ENCODE data around the gene GFY.
"Not testable (repeated sequence)": the region's sequence is repeated elsewhere in the genome, so short reads cannot be mapped to it uniquely, and the experiment has no call there.

The GFY gene

DNA sequence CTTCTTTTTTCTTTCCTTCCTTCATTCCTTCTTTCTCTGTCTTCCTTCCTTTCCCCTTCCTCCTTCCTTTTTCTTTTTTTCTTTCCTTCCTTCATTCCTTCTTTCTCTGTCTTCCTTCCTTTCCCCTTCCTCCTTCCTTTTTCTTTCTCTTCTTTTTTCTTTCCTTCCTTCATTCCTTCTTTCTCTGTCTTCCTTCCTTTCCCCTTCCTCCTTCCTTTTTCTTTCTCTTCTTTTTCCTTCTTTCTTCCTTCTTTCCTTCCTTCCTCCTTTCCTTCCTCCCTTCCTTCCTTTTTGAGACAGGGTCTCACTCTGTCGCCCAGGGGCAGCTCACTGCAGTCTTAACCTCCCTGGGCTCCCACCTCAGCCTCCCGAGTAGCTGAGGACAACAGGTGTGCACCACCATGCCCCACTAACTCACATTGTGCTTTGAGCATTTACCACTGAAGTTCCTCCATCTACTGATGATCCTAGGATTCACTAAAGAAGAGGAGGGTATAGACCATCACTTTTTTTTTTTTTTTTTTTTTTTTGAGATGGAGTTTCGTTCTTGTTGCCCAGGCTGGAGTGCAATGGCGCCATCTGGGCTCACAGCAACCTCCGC lies 19.0 kb downstream of the GFY start:
- not testable (repeated sequence) for DNase-seq

DNA sequence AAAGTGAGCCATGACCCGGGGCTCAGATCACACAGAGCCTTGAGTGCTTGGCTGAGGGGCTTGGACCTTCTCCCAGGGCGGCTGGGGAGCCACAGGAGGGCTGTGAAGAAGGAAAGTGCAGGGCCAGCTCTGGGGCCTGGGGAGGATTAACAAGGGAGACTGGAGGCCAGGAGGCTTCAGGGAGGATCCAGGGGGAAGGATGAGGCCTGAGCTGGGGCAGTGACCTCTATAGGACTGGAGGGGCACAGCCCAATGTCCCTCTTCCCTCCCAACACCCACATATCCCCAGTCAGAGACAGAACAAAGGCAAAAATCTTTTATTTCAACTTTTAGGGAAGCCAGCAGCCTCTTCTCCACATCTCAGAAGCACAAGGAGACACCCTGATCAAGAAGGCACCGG lies 20.8 kb downstream of the GFY start:
- no peak for DNase-seq

DNA sequence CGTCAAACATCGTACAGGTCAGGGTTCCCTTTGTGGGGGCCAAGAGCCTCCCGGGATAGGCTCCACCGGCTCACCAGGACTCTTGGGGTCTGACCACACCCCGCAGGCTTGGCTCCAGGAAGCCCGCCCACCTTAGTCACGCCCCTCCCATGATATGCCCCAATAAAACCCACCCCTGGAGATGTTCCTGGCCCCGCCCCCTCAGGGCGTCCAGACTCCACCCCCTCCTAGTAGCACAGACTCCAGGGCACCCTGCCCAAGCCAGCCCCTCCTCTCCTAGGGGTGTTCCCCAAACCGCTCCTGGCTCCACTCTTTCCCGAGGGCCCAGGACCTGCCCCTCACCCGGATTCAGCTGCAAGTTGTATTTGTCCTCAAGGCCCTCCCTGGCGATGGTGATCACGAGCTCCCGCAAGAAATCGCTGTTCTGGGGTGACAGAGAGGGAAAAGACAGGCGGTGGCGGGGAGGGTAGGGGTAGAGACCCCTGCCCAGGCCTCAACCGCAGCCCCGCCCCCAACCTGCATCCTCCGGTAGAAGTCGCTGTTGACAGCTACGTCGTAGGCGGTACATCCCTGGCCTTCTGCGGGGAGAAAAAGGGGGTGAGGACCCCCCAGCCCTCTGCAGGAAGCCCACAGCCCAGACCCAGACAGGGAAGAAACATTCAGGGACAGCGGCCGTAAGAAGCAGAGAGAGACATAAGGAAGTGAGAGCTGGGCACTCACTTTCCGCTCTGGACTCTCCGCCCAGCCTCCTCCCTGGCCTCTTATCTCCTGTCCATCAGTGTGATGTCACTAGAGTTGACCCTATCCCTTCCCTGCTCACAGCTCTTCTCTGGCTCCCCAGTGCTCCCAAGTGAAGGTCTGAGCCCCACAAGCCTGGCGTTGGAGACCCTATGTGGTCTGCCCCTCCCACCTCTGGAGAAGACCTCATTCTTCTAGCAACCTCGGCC lies 22.6 kb downstream of the GFY start:
- no peak for DNase-seq

DNA sequence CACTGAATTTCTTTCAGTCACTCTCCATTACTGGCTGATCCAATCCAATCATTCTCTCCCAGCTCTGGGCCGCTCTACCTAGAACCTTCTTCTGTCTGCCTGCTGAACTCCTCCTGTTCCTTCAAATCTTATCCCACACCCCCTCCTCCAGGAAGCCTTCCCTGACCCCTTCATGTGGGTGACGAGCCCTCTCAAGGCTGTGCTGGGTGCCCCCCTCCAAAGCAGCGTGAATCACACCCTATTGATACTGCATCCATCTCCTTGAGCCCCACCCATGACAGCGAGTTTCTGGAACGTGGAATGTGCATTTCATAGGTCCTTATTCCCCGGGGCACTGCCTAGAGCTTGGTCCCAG lies 23.2 kb downstream of the GFY start:
- no peak for DNase-seq

GRCh38 chr19:49450405-49450804 lies 25.2 kb downstream of the GFY start:
- DNase-seq: no peak

DNA sequence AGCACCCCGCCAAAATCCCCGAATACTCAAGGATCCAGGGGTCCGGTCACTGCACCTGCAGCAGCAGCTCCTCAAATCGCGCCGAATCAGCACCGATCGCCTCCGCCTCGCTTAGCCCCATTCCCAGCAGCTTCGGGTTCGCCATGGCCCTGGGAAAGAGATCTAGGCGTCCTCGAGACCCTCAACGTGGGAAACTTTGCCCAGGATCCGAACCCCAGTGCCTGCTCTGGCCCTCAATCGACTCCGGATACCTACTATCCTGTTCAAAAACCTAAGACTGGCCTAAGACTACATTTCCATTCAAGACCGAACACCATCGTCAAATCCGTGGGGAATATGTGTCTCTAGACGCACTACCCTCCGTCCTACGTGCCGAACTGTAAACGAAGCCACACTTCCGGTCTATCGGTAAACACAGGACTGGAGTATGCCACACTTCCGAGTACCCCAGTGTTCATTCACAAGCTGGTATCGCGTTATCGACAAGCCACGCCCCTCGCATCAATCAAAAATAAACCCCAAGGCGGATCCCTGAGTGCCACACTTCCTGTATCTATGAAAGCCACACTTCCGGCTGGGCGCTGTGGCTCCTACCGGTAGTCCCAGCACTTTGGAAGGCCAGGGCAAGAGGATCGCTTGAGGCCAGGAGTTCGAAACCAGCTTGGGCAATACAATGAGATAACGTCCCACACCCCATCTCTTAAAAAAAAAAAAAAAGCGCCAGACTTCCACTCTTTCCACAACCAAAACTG lies 26.4 kb downstream of the GFY start, which contains the start of gene PIH1D1:
Gene PIH1D1 (minus strand): TSS at position 385 of the 752 bp plus-strand sequence. CDS start 240 bp downstream, at position 145.
- DNase-seq: peak; percentile 99

DNA sequence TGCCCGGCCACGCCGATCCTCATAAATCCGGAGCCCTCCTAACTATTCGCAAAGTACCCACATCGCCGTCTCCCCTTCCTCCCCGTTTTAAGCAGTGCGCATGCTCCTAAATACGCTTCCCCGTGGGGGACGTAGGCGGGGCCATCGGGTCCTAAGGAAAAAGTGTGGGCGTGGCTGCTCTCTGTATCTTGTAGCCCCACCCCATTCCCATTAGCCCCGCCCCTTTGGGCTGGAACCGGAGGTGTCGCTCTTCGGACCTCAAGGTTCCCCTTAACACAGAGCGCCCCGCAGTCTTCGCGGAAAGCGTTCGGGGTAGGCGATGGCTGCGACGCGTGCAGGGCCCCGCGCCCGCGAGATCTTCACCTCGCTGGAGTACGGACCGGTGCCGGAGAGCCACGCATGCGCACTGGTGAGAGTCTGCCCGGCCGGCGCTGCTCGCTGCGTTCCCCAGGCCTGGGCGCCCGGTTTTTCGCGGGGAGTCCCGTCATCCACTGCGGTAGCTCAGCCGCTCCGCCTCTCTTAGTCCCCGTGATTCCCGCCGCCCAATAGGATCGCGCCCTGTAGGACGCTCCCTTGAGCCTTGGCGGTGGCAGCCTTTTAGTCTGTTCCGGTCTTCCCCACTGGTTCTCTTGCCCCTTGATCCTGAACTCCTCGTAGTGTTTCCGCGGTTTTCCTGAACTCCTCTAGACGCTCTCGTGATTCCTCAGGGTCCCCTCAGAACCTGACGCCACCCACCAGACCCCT lies 28.0 kb downstream of the GFY start, which contains the start of gene ALDH16A1:
Gene ALDH16A1 (plus strand): TSS at position 213 of the 744 bp plus-strand sequence. CDS start 107 bp downstream, at position 320.
- peak; percentile 98 for DNase-seq

DNA sequence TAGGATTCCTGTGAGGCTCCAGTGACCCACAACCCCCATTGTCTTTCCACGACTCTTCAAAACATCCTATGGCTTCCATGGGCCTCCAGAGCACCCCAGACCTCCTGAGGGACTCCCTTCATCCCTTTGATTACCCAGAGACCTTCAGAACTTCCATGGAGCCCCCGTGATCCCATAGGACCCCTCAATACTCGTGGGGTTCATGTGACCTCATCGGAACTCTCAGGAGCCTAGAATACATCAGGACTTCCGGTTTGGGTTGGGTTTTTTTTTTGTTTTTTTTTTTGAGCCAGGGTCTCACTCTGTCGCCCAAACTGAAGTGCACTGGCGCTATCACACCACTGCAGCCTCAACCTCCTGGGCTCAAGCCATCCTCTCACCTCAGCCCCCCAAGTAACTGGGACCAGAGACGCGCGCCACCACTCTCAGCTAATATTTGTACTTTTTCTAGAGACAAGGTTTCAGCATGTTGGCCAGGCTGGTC lies 28.6 kb downstream of the GFY start:
- DNase-seq: no peak

DNA sequence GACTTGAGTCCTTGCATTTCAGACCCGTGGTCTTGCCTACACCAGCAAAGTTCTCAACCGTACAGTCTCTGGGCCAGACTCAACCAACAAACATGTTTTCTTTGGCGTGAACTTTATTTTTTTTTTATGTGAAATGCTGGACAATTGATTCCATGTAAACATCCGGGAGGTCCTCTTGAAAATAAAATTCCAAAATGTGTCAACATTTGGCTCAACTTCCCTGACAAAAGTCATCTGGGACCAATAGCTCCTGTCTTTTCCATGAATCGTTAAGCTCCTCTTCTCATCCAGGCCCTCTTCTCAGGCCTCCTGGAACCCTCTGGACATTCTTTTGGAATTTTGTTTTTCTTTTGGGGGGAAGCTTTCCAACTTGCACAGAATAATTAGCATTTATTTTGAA lies 30.6 kb downstream of the GFY start:
- DNase-seq: no peak

DNA sequence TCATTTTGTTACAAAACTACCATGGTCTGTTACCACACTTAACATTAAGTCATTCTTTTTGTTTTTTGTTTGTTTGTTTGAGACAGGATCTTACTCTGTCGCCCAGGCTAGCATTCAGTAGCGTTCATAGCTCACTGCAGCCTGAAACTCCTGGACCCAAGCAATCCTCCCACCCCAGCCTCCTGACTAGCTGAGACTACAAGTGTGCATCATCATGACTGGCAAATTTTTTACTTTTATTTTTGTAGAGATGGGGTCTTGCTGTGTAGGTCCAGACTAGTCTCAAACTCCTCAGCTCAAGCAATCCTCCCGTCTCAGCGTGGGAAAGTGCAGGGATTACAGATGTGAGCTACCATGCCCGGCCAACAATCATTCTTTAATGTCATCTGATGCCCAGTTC lies 31.1 kb downstream of the GFY start:
- no peak for DNase-seq

DNA sequence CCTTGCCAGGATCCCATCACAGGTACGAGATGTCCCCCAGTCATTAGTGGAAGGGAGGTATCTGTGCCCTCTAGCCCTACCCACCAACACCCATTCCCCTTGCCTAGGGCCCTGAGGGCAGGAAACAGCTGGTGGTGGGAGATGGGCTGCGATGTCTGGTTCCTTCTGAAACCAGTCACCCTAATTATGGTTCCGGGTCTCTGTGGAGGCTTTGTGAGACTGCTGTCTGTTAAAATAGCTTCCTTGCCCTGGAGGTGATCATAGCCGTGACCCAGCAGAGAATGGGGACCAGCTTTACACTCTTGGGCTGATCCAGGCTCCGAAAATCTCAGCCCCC lies 33.3 kb downstream of the GFY start:
- no peak for DNase-seq

GRCh38 chr19:49459388-49459787 lies 34.2 kb downstream of the GFY start:
- DNase-seq: no peak

DNA sequence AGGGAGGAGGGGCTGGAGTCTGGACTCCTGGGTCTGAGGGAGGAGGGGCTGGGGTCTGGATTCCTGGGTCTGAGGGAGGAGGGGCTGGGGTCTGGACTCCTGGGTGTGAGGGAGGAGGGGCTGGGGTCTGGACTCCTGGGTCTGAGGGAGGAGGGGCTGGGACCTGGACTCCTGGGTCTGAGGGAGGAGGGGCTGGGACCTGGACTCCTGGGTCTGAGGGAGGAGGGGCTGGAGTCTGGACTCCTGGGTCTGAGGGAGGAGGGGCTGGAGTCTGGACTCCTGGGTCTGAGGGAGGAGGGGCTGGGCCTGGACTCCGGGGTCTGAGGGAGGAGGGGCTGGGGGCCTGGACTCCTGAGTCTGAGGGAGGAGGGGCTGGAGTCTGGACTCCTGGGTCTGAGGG lies 35.9 kb downstream of the GFY start:
- DNase-seq: not testable (repeated sequence)

GRCh38 chr19:49461656-49462055 lies 36.5 kb downstream of the GFY start:
- no peak for DNase-seq

GRCh38 chr19:49462492-49462891 lies 37.3 kb downstream of the GFY start:
- no peak for DNase-seq

- DNase-seq: no peak
Observed at GRCh38 chr19:49463960-49464740, 39.0 kb downstream of the GFY start.

DNA sequence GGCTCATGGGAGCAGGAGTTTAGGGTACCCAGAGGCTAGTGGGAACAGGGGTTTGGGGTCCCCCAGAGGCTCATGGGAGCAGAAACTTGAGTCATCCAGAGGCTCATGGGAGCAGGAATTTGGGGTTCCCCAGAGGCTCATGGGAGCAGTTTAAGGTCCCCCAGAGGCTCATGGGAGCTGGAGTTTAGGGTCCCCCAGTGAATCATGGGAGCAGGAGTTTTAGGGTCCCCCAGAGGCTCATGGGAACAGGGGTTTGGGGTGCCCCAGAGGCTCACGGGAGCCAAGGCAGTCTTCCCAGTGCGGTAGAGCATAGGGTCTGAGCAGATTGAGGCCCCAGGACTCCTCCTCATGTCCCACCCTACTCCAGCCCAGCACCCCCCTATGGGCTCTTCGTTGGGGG lies 40.2 kb downstream of the GFY start:
- DNase-seq: no peak

DNA sequence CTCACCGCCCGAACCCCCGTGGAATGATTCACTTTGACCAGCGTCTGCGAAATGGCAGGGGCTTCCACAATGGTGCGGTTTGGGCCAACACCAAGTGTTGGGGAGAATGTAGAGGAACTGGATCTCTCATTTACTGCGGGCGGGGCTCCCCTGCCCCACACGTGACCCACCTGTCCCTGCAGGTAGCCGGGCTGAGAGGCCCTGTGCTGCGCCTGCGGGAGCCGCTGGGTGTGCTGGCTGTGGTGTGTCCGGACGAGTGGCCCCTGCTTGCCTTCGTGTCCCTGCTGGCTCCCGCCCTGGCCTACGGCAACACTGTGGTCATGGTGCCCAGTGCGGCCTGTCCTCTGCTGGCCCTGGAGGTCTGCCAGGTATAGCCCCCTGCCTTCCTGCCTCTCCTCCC lies 43.0 kb downstream of the GFY start:
- no peak for DNase-seq

- peak; percentile 21 for DNase-seq
Observed at GRCh38 chr19:49468746-49469447, 43.7 kb downstream of the GFY start.

DNA sequence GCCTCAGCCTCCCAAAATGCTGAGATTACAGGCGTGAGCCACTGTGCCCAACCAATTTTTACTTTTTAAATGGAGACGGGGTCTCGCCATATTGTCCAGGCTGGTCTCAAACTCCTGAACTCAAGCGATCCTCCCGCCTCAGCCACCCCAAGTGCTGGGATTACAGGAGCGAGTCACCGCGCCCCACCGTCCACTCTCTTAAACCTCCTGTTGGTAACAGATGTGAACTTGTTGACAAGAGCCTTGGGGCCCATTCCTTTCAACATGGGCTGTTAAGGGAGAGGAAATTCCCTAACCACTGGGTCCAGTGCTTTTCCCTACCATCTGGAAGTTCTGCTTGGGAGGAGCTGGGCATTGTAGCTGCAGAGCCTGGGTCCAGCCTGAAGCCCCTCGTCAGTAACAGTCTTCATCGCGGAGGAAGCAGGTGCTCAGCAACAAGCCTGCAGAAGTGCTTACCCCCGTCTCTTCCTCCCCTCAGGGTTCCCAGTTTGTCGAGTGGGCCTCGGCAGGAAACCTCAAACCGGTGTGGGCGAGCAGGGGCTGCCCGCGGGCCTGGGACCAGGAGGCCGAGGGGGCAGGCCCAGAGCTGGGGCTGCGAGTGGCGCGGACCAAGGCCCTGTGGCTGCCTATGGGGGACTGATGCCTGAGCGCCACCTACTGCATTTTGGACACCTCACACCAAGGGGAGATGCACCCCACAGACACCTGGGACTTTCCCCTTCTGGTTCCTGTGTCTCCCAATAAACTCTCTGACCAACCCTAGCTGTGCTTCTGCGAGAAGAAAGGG lies 44.8 kb downstream of the GFY start:
- DNase-seq: no peak
